B cell (primary cell): ENCODE measurements around the gene GPR78.

ENCODE experiments used
- CTCF ChIP-seq: fragments of 200-600 bp; IDR thresholded peaks from one replicate; pipeline ENCODE4 v1.8.0; 2022; ENCODE audit warnings: antibody characterized with exemption, mild to moderate bottlenecking
- EZH2 ChIP-seq: IDR thresholded peaks from 2 replicates; pipeline ENCODE4 v1.6.1; 2012; ENCODE audit warnings: borderline replicate concordance, low read depth, mild to moderate bottlenecking, moderate library complexity, low read length; ENCODE audit not compliant: insufficient read depth, poor library complexity, severe bottlenecking

GRCh38 chr4:8547912-8548730 lies 32.1 kb upstream of the GPR78 start:
- no peak for TF ChIP-seq CTCF
- no peak for TF ChIP-seq EZH2
